Measurements from ENCODE around the gene SLC6A3.

SLC6A3 gene

DNA sequence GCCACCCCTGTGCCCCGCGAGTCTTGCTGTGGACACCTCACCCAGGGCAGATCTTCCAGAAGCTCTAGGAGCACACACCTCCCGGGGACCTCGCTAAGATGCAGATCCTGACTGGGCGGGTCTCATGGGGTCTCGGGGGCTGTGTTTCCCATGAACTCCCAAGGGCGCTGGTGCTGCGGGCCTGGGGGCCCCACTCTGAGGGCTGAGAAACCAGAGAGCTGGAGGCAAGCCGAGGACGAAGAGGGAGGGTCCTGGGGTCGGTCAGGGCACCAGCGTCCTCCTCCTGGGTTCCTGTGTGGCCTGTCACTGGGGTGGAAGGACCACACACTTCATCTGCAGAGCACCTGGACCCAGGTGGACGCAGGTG lies 30.2 kb downstream of the SLC6A3 start:
- TF ChIP-seq ZFX (IDR thresholded peaks at IDR 0.05): no peak
- TF ChIP-seq CTCF (conservative IDR thresholded peaks at IDR 0.05): no peak
- H3K27ac ChIP-seq: no peak overlapping the region

DNA sequence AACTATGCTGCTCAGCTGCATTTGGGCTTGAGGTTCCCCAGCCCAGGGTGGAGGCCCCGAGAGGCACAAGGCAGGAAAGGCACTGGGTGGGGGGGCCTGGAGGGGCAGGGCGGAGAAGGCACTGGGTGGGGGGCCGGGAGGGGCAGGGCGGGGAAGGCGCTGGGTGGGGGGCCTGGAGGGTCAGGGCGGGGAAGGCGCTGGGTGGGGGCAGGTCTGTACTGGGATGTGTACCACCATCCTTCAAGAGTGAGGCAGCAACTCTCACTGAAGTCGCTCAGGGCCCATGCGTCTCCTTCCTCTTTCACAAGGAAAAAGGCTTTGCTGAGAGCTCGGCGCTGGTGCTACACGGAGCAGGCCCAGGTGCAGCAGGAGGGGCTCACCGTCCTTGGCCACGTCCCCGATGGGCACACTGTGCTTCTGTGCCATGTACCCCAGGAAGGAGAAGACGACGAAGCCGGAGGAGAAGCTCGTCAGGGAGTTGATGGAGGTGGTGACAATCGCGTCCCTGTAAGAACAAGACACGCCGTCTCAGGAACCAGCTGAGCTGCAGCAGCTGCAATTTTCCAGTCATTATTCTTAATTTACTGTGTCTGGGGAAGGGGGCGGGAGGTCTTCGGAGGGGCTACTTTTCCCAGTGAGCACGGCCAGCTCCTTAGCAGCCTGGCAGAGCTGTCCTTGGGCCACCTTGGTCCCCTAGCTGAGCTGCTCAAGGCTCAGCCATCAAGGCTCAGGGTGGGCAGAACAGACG lies 30.8 kb downstream of the SLC6A3 start:
- no peak overlapping the region for H3K27ac ChIP-seq
- TF ChIP-seq ZFX (IDR thresholded peaks at IDR 0.05): no peak
- TF ChIP-seq CTCF (conservative IDR thresholded peaks at IDR 0.05): no peak

DNA sequence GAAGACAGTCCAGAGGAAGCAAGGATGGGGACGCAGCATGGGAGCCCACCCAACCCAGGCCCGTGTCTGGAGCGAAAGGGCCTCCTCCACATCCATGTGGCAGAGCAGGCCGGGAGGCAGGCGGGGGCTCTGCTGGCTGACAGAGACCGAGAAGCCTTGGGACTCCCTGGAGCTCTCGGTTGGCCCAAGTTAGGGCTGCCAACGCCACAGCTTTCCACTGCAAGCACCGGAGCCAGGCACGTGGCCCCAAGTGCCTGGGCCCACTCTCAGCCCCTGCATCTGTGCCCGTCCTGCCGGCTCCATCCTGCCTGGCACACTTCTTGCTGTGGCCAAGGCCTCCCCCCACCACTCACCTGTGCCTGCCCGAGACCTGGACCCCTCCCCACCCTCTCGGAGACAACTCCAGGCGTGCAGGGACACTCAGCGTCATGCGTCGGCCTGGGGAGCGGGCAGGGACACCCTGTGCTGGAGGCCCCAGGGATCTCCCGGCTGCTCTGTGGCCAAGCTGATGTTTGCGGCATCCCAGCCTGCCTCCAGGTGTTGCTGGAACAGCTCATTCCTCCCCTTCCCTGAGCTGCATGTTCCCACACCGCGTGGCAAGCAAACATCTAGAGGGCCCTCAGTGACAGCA lies 31.5 kb downstream of the SLC6A3 start:
- H3K27ac ChIP-seq: no peak overlapping the region
- TF ChIP-seq ZFX (IDR thresholded peaks at IDR 0.05): no peak
- TF ChIP-seq CTCF (conservative IDR thresholded peaks at IDR 0.05): no peak

DNA sequence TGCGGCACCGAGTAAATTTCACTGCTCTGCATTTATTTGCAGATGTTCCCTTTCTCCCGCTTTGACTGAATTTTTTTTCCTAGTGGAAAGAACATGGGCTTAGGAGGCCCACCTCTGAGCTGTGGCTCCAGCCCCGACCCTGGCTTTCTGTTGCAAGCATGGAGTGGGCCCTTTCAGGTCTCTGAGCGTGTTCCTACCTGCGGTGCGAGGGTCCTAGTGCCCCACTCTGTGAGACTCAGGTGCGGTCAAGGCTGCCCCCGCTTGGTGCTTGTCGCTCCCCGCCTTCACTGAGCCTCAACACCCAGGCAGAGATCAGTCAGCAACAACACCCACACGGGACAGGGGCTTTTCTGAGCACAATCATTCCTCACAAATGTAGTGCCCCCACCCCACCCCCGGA lies 32.0 kb downstream of the SLC6A3 start:
- TF ChIP-seq ZFX (IDR thresholded peaks at IDR 0.05): no peak
- TF ChIP-seq CTCF (conservative IDR thresholded peaks at IDR 0.05): no peak
- H3K27ac ChIP-seq: no peak overlapping the region

GRCh38 chr5:1412621-1413020 lies 32.6 kb downstream of the SLC6A3 start:
- H3K27ac ChIP-seq: no peak overlapping the region
- TF ChIP-seq ZFX (IDR thresholded peaks at IDR 0.05): no peak
- no peak for TF ChIP-seq CTCF (conservative IDR thresholded peaks at IDR 0.05)

DNA sequence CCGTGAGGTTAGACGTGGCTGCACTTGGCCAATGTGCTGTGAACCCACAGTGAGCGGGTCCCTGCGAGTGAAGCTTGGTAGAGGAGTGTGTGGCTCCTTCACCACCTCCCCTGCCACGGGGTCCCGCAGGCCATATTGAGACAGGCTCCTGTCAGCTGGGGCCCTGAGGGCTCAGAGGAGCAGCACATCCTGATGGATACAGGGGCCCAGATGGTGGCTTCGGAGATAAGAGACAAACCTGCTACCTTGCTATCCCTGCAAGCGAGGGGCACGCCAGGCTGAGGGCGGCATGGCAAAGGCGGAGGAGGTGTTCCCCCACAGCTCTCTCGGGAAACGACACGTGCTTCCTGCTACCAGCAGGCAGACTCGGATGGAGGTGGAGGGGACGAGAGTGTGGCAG lies 33.1 kb downstream of the SLC6A3 start:
- no peak overlapping the region for H3K27ac ChIP-seq
- TF ChIP-seq ZFX (IDR thresholded peaks at IDR 0.05): no peak
- no peak for TF ChIP-seq CTCF (conservative IDR thresholded peaks at IDR 0.05)

GRCh38 chr5:1411099-1411498 lies 34.1 kb downstream of the SLC6A3 start:
- TF ChIP-seq ZFX (IDR thresholded peaks at IDR 0.05) (no peak), CTCF (conservative IDR thresholded peaks at IDR 0.05) (no peak)
- H3K27ac ChIP-seq: no peak overlapping the region

All from C4-2B (cell line).